SW 1271 (cell line): ENCODE measurements around the gene TMF1.

Experiments used
- DNase-seq, 2 experiments: peaks; one replicate each; lab custom pipeline; 2025; lab: John Stamatoyannopoulos, UW

Gene TMF1

GRCh38 chr3:69081583-69082262, 29.6 kb upstream of the TMF1 start:
- peak in 1 of 2 experiments; percentile 39 for DNase-seq

GRCh38 chr3:69080233-69080920, 28.2 kb upstream of the TMF1 start, which contains the start of gene UBA3:
UBA3 (minus strand) TSS chr3:69080365; CDS start chr3:69080353, 12 bp downstream.
- DNase-seq: peak; percentile 32 to 77

GRCh38 chr3:69079269-69080159, 27.4 kb upstream of the TMF1 start:
- no peak for DNase-seq

GRCh38 chr3:69072928-69073327, 20.8 kb upstream of the TMF1 start:
- DNase-seq: no peak

GRCh38 chr3:69066121-69066520, 14.0 kb upstream of the TMF1 start:
- no peak for DNase-seq

- DNase-seq: no peak
These were observed 13.3 kb upstream of the TMF1 start for GRCh38 chr3:69065318-69065964.

- DNase-seq: no peak
These were observed 11.5 kb upstream of the TMF1 start for GRCh38 chr3:69063636-69064035.

GRCh38 chr3:69059688-69060087, 7.6 kb upstream of the TMF1 start:
- no peak for DNase-seq

GRCh38 chr3:69058947-69059224, 6.8 kb upstream of the TMF1 start:
- DNase-seq: no peak

- no peak for DNase-seq
These were observed 6.2 kb upstream of the TMF1 start for GRCh38 chr3:69058180-69058946.

GRCh38 chr3:69052472-69052898, 352 bp upstream of the TMF1 start:
- DNase-seq: no peak

- no peak for DNase-seq
These were observed 3.1 kb downstream of the TMF1 start for GRCh38 chr3:69048990-69049389.

- DNase-seq: no peak
These were observed 7.5 kb downstream of the TMF1 start for GRCh38 chr3:69044608-69045007.

GRCh38 chr3:69033470-69033869, 18.7 kb downstream of the TMF1 start:
- DNase-seq: peak; percentile 46 to 73

- DNase-seq: no peak
These were observed 19.4 kb downstream of the TMF1 start for GRCh38 chr3:69032737-69033136.

GRCh38 chr3:69032142-69032541, 20.0 kb downstream of the TMF1 start:
- DNase-seq: no peak

- DNase-seq: no peak
These were observed 20.5 kb downstream of the TMF1 start for GRCh38 chr3:69031635-69032034.

- DNase-seq: no peak
These were observed 31.3 kb downstream of the TMF1 start for GRCh38 chr3:69020857-69021256.

- no peak for DNase-seq
These were observed 31.7 kb downstream of the TMF1 start for GRCh38 chr3:69020424-69020823.

GRCh38 chr3:69016901-69017300, 35.2 kb downstream of the TMF1 start:
- no peak for DNase-seq

- no peak for DNase-seq
These were observed 36.0 kb downstream of the TMF1 start for GRCh38 chr3:69016102-69016501.
